Adipose tissue (tissue), 3 donors: ENCODE measurements around the gene MUC4. TPM values are rescaled to one million over a fixed set of nuclear protein-coding genes. Genes with fewer than 3 reads are reported as not detected.
"Not testable (repeated sequence)": the region's sequence is repeated elsewhere in the genome, so short reads cannot be mapped to it uniquely, and the experiment has no call there.

Experiments
- H3K27ac ChIP-seq: one replicate; pipeline ENCODE4 v1.5.1; 2013; ENCODE audit warnings: low read depth, low read length
- WGBS, 3 donors: extraction: QIAGEN DNeasy Blood & Tissue Kit; methylation state at CpG; one replicate each; pipeline ENCODE4 v1.1.7; 2013; 5-methylcytosine and 5-hydroxymethylcytosine counted together
- polyA plus RNA-seq, 3 donors: library from polyadenylated mRNA; stranded (reverse); fragments of 200-250 nt; gene quantifications; one replicate each; pipeline ENCODE4 v1.2.3, GENCODE V29; 2013
- donor health status: healthy with polysubstance abuse.
- donor health status: Bipolar disorder and iron deficiency.
- donor health status: healthy.

The MUC4 gene
- polyA plus RNA-seq, 3 donors, result 0.07 to 0.56 (median 0.13) TPM

GRCh38 chr3:195717416-195717815 is 94.3 kb downstream of the MUC4 start:
- H3K27ac ChIP-seq, result no peak overlapping the region
- 50 to 80% (median 74%) methylated on average over 9 of the region's 9 CpGs for WGBS, 3 donors

GRCh38 chr3:195715583-195716266 is 96.0 kb downstream of the MUC4 start:
- 81 to 82% (median 82%) methylated on average over 14 of the region's 14 CpGs for WGBS, 3 donors
- H3K27ac ChIP-seq, result no peak overlapping the region

- 67 to 70% (median 68%) methylated on average over 4 of the region's 4 CpGs for WGBS, 3 donors
- H3K27ac ChIP-seq, result no peak overlapping the region
These were observed 96.6 kb downstream of the MUC4 start for GRCh38 chr3:195715134-195715533.

GRCh38 chr3:195714380-195715011 is 97.2 kb downstream of the MUC4 start:
- WGBS, 3 donors, result 70 to 80% (median 73%) methylated on average over 6 of the region's 6 CpGs
- no peak overlapping the region for H3K27ac ChIP-seq

GRCh38 chr3:195713150-195713549 is 98.6 kb downstream of the MUC4 start:
- H3K27ac ChIP-seq, result not testable (repeated sequence)
- WGBS, 3 donors, result 27 to 34% (median 31%) methylated on average over 8 of the region's 9 CpGs

GRCh38 chr3:195712535-195712910 is 99.2 kb downstream of the MUC4 start:
- WGBS, 3 donors, result 64 to 76% (median 69%) methylated on average over 7 to 8 of the region's 8 CpGs

GRCh38 chr3:195711813-195712534 is 99.8 kb downstream of the MUC4 start:
- 89 to 90% (median 89%) methylated on average over 12 of the region's 12 CpGs for WGBS, 3 donors
- no peak overlapping the region for H3K27ac ChIP-seq

More at GRCh38 chr3:195712535-195712910, 99.2 kb downstream of the MUC4 start:
- H3K27ac ChIP-seq, result not testable (repeated sequence)

GRCh38 chr3:195711091-195711812 is 100.5 kb downstream of the MUC4 start:
- 58 to 71% (median 59%) methylated on average over 2 of the region's 2 CpGs for WGBS, 3 donors
- H3K27ac ChIP-seq, result not testable (repeated sequence)

- 59 to 63% (median 62%) methylated on average over 6 of the region's 6 CpGs for WGBS, 3 donors
- not testable (repeated sequence) for H3K27ac ChIP-seq
These were observed 101.4 kb downstream of the MUC4 start for GRCh38 chr3:195710126-195710905.

GRCh38 chr3:195709676-195710085 is 102.0 kb downstream of the MUC4 start:
- no peak overlapping the region for H3K27ac ChIP-seq
- 95 to 97% (median 96%) methylated on average over 6 of the region's 6 CpGs for WGBS, 3 donors

GRCh38 chr3:195708626-195709481 is 102.9 kb downstream of the MUC4 start:
- 83 to 93% (median 89%) methylated on average over 6 of the region's 6 CpGs for WGBS, 3 donors

GRCh38 chr3:195708061-195708460 is 103.7 kb downstream of the MUC4 start:
- 71 to 81% (median 74%) methylated on average over 6 of the region's 6 CpGs for WGBS, 3 donors
- no peak overlapping the region for H3K27ac ChIP-seq

More at GRCh38 chr3:195708626-195709481, 102.9 kb downstream of the MUC4 start:
- H3K27ac ChIP-seq, result no peak overlapping the region

GRCh38 chr3:195705081-195705991 is 106.4 kb downstream of the MUC4 start:
- H3K27ac ChIP-seq, result no peak overlapping the region
- WGBS, 3 donors, result 84 to 91% (median 90%) methylated on average over 9 of the region's 9 CpGs

- H3K27ac ChIP-seq, result no peak overlapping the region
- WGBS, 3 donors, result 65 to 69% (median 66%) methylated on average over 9 of the region's 9 CpGs
These were observed 107.2 kb downstream of the MUC4 start for GRCh38 chr3:195704433-195704999.

- no peak overlapping the region for H3K27ac ChIP-seq
- 89 to 95% (median 91%) methylated on average over 5 of the region's 5 CpGs for WGBS, 3 donors
These were observed 108.0 kb downstream of the MUC4 start for GRCh38 chr3:195703776-195704175.
